Vagina (tissue), 2 donors: ENCODE data around the gene SPIN1. TPM values are rescaled to one million over a fixed set of nuclear protein-coding genes. Genes with fewer than 3 reads are reported as not detected.
A peak's percentile ranks its signal among the peaks of the same experiment; 100 is the strongest.

Source experiments
- DNase-seq, 2 donors: peaks; one replicate each; pipeline ENCODE4 v3.0.0-alpha.2; 2017; ENCODE audit errors: extremely low spot score in 2 of 2
- H3K27ac ChIP-seq: fragments of 200-600 bp; sonication (generic); one replicate; pipeline ENCODE4 v1.5.1; 2019
- H3K27me3 ChIP-seq: fragments of 200-600 bp; sonication (generic); one replicate; pipeline ENCODE4 v1.5.1; 2019
- H3K36me3 ChIP-seq, 2 donors: fragments of 200-600 bp; sonication (generic); one replicate each; pipeline ENCODE4 v1.5.1; 2017 to 2019
- H3K4me1 ChIP-seq: fragments of 200-600 bp; sonication (generic); one replicate; pipeline ENCODE4 v1.5.1; 2019
- H3K4me3 ChIP-seq, 2 donors: fragments of 200-600 bp; sonication (generic); 1 replicate in 1 of 2; 2 replicates in 1 of 2; pipeline ENCODE4 v1.5.1; 2016 to 2019
- H3K9me3 ChIP-seq: fragments of 200-600 bp; sonication (generic); one replicate; pipeline ENCODE4 v1.5.1; 2019
- POLR2A ChIP-seq, 2 donors: fragments of 450-650 bp; IDR thresholded peaks; one replicate each; pipeline ENCODE4 v1.6.1; 2017; ENCODE audit warnings: antibody characterized with exemption in 2 of 2, mild to moderate bottlenecking in 2 of 2, moderate library complexity in 2 of 2
- POLR2AphosphoS5 ChIP-seq, 2 donors: sonication (generic); formaldehyde crosslinking; IDR thresholded peaks; one replicate each; pipeline ENCODE4 v1.9.0; 2017; ENCODE audit warnings: antibody characterized with exemption in 2 of 2, mild to moderate bottlenecking in 2 of 2, low read depth in 1 of 2; ENCODE audit not compliant: insufficient read depth in 1 of 2
- intact Hi-C: fragments of 100-400 bp; cut with DNase I; formaldehyde crosslinking; loops from one replicate; pipeline ENCODE4 v1.15.1; 2023
- total RNA-seq: library from RNA; depleted of rRNA; stranded (reverse); fragments of >200 nt; gene quantifications from one replicate; pipeline ENCODE4 v1.2.3, GENCODE V29; 2016
- TF ChIP-seq, protein P1 (sequence below), 3 experiments: fragments of 450-650 bp in 2 of 3; fragments of 200-600 bp in 1 of 3; sonication (generic) in 1 of 3; IDR thresholded peaks; one replicate each; pipeline ENCODE4 v1.5.1; 2017 to 2019; ENCODE audit warnings: antibody characterized with exemption in 3 of 3, mild to moderate bottlenecking in 2 of 3, moderate library complexity in 2 of 3

The SPIN1 gene
- total RNA-seq, 1 donor from 2014 or later = 72.9 TPM

DNA sequence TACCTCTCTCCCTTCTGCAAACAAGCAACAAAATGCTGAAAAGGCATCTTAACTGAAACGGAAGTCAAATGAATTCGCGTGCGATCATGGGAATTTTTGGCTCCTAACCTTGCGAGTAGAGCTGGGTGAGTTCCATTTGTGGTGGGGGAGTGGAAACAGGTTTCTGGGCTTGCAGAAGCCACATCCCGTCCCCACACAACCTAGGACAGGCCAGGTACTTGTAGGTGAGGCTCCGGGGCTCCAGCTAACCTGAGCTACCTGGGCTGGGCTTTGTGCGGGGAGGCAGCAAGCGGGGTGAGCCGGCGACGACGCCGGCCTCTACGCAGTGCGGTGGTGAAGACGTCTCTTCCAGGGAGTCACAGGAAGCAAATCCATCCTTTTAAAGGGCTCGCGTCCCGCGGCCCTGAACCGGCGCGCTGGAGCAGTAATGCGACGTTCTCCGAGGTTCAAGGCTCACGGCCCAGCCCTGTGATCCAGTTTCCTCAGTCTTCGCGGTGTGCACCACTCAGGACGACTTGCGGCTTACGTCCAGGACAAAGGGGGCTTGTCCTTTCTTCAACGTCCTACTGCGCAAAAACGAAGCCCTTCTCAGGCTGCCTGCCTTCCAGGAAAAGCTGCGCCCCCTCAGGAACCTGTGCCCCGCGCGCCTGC is 567 bp upstream of the SPIN1 start:
- no peaks in the 10 kb centered on the region for H3K27me3 ChIP-seq
- peak overlapping the region; percentile 67 to 88 for H3K4me3 ChIP-seq
- intact Hi-C loops = loop anchor here (2.0 to 5.0 kb wide), 2 partner anchors 147 to 635 kb away; partner anchors contain the start of gene NXNL2
- peaks cover 37% of the 10 kb centered on the region for H3K4me1 ChIP-seq
- peak overlapping the region; percentile 94 for H3K27ac ChIP-seq
- TF ChIP-seq, protein P1, sequence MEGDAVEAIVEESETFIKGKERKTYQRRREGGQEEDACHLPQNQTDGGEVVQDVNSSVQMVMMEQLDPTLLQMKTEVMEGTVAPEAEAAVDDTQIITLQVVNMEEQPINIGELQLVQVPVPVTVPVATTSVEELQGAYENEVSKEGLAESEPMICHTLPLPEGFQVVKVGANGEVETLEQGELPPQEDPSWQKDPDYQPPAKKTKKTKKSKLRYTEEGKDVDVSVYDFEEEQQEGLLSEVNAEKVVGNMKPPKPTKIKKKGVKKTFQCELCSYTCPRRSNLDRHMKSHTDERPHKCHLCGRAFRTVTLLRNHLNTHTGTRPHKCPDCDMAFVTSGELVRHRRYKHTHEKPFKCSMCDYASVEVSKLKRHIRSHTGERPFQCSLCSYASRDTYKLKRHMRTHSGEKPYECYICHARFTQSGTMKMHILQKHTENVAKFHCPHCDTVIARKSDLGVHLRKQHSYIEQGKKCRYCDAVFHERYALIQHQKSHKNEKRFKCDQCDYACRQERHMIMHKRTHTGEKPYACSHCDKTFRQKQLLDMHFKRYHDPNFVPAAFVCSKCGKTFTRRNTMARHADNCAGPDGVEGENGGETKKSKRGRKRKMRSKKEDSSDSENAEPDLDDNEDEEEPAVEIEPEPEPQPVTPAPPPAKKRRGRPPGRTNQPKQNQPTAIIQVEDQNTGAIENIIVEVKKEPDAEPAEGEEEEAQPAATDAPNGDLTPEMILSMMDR (IDR thresholded peaks at IDR 0.05) = no peak
- TF ChIP-seq POLR2AphosphoS5 (IDR thresholded peaks at IDR 0.05; ENCODE audit: insufficient read depth in 1 of 2, low read depth in 1 of 2) = peak in 1 of 2 donors; percentile 74
- no peaks in the 10 kb centered on the region for H3K9me3 ChIP-seq
- DNase-seq = peak in 1 of 2 donors; percentile 90
- no peaks in the 10 kb centered on the region for H3K36me3 ChIP-seq

DNA sequence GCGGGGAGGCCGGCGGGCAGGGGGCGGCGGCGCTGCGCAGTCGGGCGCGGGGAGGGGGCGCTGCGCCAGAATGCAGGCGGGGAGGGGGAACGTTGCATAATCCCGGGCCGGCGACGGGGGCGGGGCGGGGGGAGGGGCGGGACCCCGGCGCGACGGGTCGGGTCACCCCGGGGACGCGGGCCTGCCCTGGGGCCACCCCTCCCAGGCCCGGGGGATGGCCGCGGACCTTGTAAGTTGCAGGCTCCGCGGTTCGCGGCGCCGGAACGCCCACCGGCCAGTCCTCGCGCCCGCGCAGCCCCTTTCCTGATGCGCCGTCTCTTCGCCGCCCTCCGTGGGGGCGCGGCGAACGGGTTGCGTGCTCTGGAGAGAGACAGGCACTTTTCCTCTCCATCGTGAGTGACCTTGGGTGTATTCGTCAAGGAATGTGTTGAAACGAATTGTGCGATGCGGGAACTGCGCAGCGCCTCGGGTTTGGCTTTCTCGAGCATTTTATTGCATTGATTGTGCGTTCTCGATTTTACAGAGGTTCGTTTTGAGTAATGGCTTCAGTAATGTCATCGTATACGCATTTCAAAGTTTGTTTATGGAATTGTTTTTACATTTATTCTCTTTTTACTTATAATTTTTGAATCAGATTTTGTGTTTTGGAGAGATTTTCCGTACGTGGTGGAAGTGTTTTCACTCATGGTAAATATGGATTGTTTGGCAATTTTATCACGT is 802 bp downstream of the SPIN1 start:
- no peak for DNase-seq
- intact Hi-C loops = loop anchor here (2.0 to 5.0 kb wide), 2 partner anchors 146 to 633 kb away; partner anchors contain the start of gene NXNL2

DNA sequence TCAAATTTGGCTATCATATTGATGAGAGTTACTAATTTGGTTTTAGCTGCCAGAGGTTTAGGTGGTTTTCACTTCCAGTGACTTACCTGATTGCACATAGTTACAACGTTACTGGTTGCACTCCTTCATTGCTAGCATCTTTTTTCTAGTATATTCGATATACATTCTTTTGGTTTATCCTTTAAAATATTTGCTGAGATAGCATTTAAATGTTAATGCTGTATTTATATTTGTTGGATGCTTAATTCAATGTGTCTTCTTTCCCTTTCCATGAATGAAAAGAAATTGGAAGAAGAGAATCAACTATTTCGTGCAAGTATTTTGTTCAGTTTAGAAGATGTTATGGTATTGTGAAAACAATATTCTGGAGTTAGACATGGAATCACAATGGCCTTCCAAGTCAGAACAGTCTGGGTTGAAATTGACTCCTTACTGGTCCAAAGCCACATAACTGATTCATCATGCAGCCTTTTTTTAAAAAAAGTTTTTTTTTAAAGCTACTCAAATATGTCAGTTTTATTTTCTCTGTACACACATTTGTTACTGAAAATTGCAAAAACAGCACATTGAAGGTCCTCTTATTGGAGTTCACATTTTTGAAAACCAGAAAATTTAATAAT is 2.2 kb downstream of the SPIN1 start:
- intact Hi-C loops = no loop called here
- peak overlapping the region; percentile 94 for H3K27ac ChIP-seq

More for the DNA sequence above, 802 bp downstream of the SPIN1 start:
- Histone ChIP-seq H3K36me3 (no peaks in the 10 kb centered on the region), H3K27ac (peak overlapping the region; percentile 94), H3K9me3 (no peaks in the 10 kb centered on the region), H3K4me1 (peaks cover 48% of the 10 kb centered on the region), H3K4me3 (peak overlapping the region; percentile 67 to 88), H3K27me3 (no peaks in the 10 kb centered on the region)
- TF ChIP-seq POLR2AphosphoS5 (IDR thresholded peaks at IDR 0.05; ENCODE audit: insufficient read depth in 1 of 2, low read depth in 1 of 2) (peak in 1 of 2 donors; percentile 54), POLR2A (IDR thresholded peaks at IDR 0.05) (no peak)
- TF ChIP-seq, protein P1 (IDR thresholded peaks at IDR 0.05) = no peak

DNA sequence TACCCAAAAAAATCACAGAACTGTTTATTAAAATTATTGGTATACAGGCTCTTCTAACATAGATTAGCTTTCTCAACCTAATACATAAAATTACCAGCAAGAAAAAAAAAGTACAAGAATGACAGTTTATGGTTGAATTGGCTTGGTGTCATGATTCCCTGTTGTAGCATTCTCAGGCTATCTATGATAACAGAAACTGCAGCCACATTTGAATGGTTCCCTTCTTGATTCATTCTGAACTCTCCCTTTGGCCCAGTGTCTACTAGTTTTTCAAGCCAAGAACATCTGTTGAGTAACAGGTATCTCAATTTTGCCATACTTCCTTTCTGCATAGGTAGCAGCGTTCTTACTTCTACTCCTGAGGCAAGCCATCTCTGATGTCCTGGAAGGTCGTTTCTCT is 3.0 kb downstream of the SPIN1 start:
- DNase-seq = no peak
- no peaks in the 10 kb centered on the region for H3K9me3 ChIP-seq
- H3K4me3 ChIP-seq = no peak overlapping the region
- H3K36me3 ChIP-seq = no peaks in the 10 kb centered on the region
- intact Hi-C loops = no loop called here
- peaks cover 48% of the 10 kb centered on the region for H3K4me1 ChIP-seq
- TF ChIP-seq POLR2AphosphoS5 (IDR thresholded peaks at IDR 0.05; ENCODE audit: insufficient read depth in 1 of 2, low read depth in 1 of 2) = no peak
- no peak for TF ChIP-seq POLR2A (IDR thresholded peaks at IDR 0.05)
- TF ChIP-seq, protein P1 (IDR thresholded peaks at IDR 0.05) = no peak
- no peaks in the 10 kb centered on the region for H3K27me3 ChIP-seq
- H3K27ac ChIP-seq = peak overlapping the region; percentile 13

More for the DNA sequence above, 2.2 kb downstream of the SPIN1 start:
- TF ChIP-seq POLR2AphosphoS5 (IDR thresholded peaks at IDR 0.05; ENCODE audit: insufficient read depth in 1 of 2, low read depth in 1 of 2) = no peak
- TF ChIP-seq POLR2A (IDR thresholded peaks at IDR 0.05) = no peak
- TF ChIP-seq, protein P1 (IDR thresholded peaks at IDR 0.05) = no peak
- Histone ChIP-seq H3K9me3 (no peaks in the 10 kb centered on the region), H3K4me1 (peaks cover 48% of the 10 kb centered on the region), H3K4me3 (no peak overlapping the region), H3K27me3 (no peaks in the 10 kb centered on the region), H3K36me3 (no peaks in the 10 kb centered on the region)
- DNase-seq = no peak
